Sigmoid colon (tissue), 7 donors: Measurements from ENCODE around the gene EMP3. TPM values are rescaled to one million over a fixed set of nuclear protein-coding genes. Genes with fewer than 3 reads are reported as not detected.

Source experiments
- DNase-seq: peaks from one replicate; pipeline ENCODE4 v3.0.0-alpha.2; 2019
- H3K27ac ChIP-seq, 4 donors: fragments of 200-600 bp; sonication (generic); one replicate each; pipeline ENCODE4 v1.5.1; 2016 to 2019; ENCODE audit warnings: mild to moderate bottlenecking in 1 of 4
- H3K27me3 ChIP-seq, 3 donors: fragments of 200-600 bp; sonication (generic); one replicate each; pipeline ENCODE4 v1.5.1; 2019; ENCODE audit warnings: mild to moderate bottlenecking in 1 of 3
- H3K36me3 ChIP-seq, 4 donors: fragments of 200-600 bp; sonication (generic); one replicate each; pipeline ENCODE4 v1.5.1; 2016 to 2019
- H3K4me1 ChIP-seq, 4 donors: fragments of 200-600 bp; sonication (generic); one replicate each; pipeline ENCODE4 v1.5.1; 2017 to 2019
- H3K4me3 ChIP-seq, 4 donors: fragments of 200-600 bp; sonication (generic); one replicate each; pipeline ENCODE4 v1.5.1; 2017 to 2019; ENCODE audit warnings: mild to moderate bottlenecking in 2 of 4, moderate library complexity in 1 of 4
- H3K9me3 ChIP-seq, 4 donors: fragments of 200-600 bp in 3 of 4; sonication (generic) in 3 of 4; one replicate each; pipeline versions ENCODE4 v1.5.1 to v1.6.1; 2013 to 2019
- CTCF ChIP-seq, 4 experiments: fragments of 450-650 bp in 3 of 4; fragments of 200-600 bp in 1 of 4; IDR thresholded peaks; one replicate each; pipeline ENCODE4 v1.5.1; 2016 to 2019; ENCODE audit warnings: antibody characterized with exemption in 4 of 4, mild to moderate bottlenecking in 3 of 4, moderate library complexity in 2 of 4
- EP300 ChIP-seq, 4 donors: sonication (generic); formaldehyde crosslinking; IDR thresholded peaks; one replicate each; pipeline ENCODE4 v1.6.1; 2017; ENCODE audit warnings: antibody characterized with exemption in 4 of 4
- POLR2A ChIP-seq, 2 donors: fragments of 450-650 bp; IDR thresholded peaks; one replicate each; pipeline ENCODE4 v1.6.1; 2016; ENCODE audit warnings: antibody characterized with exemption in 2 of 2, mild to moderate bottlenecking in 2 of 2, moderate library complexity in 2 of 2
- POLR2AphosphoS5 ChIP-seq, 4 donors: sonication (generic); formaldehyde crosslinking; IDR thresholded peaks; one replicate each; pipeline ENCODE4 v1.6.1; 2017; ENCODE audit warnings: antibody characterized with exemption in 4 of 4
- WGBS, 2 donors: extraction: QIAGEN DNeasy Blood & Tissue Kit; methylation state at CpG; one replicate each; pipeline ENCODE4 v1.1.7; 2013; 5-methylcytosine and 5-hydroxymethylcytosine counted together
- intact Hi-C: fragments of 100-400 bp; cut with DNase I; formaldehyde crosslinking; loops from one replicate; pipeline ENCODE4 v1.15.1; 2023
- polyA plus RNA-seq, 3 donors: library from polyadenylated mRNA; stranded (reverse); fragments of 200-250 nt; gene quantifications; one replicate each; pipeline ENCODE4 v1.2.3, GENCODE V29; 2013
- total RNA-seq, 4 donors: library from RNA; depleted of rRNA; stranded (reverse); fragments of >200 nt; gene quantifications; one replicate each; pipeline ENCODE4 v1.1.0, GENCODE V29; 2016
- donor health status: healthy with polysubstance abuse.
- donor health status: Bipolar disorder and iron deficiency.
- donor health status: healthy.

The EMP3 gene
- total and polyA plus RNA-seq, 7 donors: 21.7 to 77.1 (median 60.4) TPM

- 65 to 66% methylated on average over 10 of the region's 10 CpGs for WGBS, 2 donors
- TF ChIP-seq EP300 (IDR thresholded peaks at IDR 0.05): no peak
- TF ChIP-seq POLR2AphosphoS5 (IDR thresholded peaks at IDR 0.05): no peak
- no peak for TF ChIP-seq CTCF (IDR thresholded peaks at IDR 0.05)
- no peak for TF ChIP-seq POLR2A (IDR thresholded peaks at IDR 0.05)
- Histone ChIP-seq H3K4me3 (peak overlapping the region in 3 of 4 donors; percentile 48 to 70 (median 70)), H3K36me3 (no peaks in the 10 kb centered on the region), H3K9me3 (no peaks in the 10 kb centered on the region), H3K27ac (peak overlapping the region; percentile 81 to 99 (median 96)), H3K27me3 (no peaks in the 10 kb centered on the region), H3K4me1 (peaks cover 0 to 12% (median 8%) of the 10 kb centered on the region in 4 donors)
- intact Hi-C loops: loop anchor here (1.0 kb wide), 1 partner anchor 27 kb away; the partner anchor contains the start of gene KDELR1
- DNase-seq: no peak
Measured at GRCh38 chr19:48364598-48365348, 39.4 kb downstream of the EMP3 start.

- H3K9me3 ChIP-seq: no peaks in the 10 kb centered on the region
- TF ChIP-seq EP300 (IDR thresholded peaks at IDR 0.05) (no peak), POLR2A (IDR thresholded peaks at IDR 0.05) (no peak), CTCF (IDR thresholded peaks at IDR 0.05) (no peak), POLR2AphosphoS5 (IDR thresholded peaks at IDR 0.05) (no peak)
- peaks cover 0 to 12% (median 8%) of the 10 kb centered on the region in 4 donors for H3K4me1 ChIP-seq
- no peak for DNase-seq
- H3K27me3 ChIP-seq: no peaks in the 10 kb centered on the region
- H3K27ac ChIP-seq: no peak overlapping the region
- H3K4me3 ChIP-seq: no peak overlapping the region
- intact Hi-C loops: no loop called here
- WGBS, 2 donors: 95 to 96% methylated on average over 11 of the region's 11 CpGs
- H3K36me3 ChIP-seq: no peaks in the 10 kb centered on the region
Measured at GRCh38 chr19:48365602-48366001, 40.2 kb downstream of the EMP3 start.

- Histone ChIP-seq H3K4me1 (peaks cover 0 to 12% (median 8%) of the 10 kb centered on the region in 4 donors), H3K4me3 (no peak overlapping the region), H3K9me3 (no peaks in the 10 kb centered on the region), H3K36me3 (no peaks in the 10 kb centered on the region), H3K27ac (no peak overlapping the region), H3K27me3 (no peaks in the 10 kb centered on the region)
- WGBS, 2 donors: 64 to 79% methylated on average over 5 of the region's 5 CpGs
- DNase-seq: no peak
- TF ChIP-seq POLR2A (IDR thresholded peaks at IDR 0.05) (no peak), EP300 (IDR thresholded peaks at IDR 0.05) (no peak), POLR2AphosphoS5 (IDR thresholded peaks at IDR 0.05) (no peak), CTCF (IDR thresholded peaks at IDR 0.05) (no peak)
- intact Hi-C loops: no loop called here
Measured at GRCh38 chr19:48367855-48368254, 42.5 kb downstream of the EMP3 start.

GRCh38 chr19:48368936-48369335 is 43.6 kb downstream of the EMP3 start:
- Histone ChIP-seq H3K4me1 (peaks cover 0 to 6% (median 5%) of the 10 kb centered on the region in 4 donors), H3K27me3 (no peaks in the 10 kb centered on the region), H3K27ac (no peak overlapping the region), H3K4me3 (no peak overlapping the region), H3K36me3 (no peaks in the 10 kb centered on the region), H3K9me3 (no peaks in the 10 kb centered on the region)
- WGBS, 2 donors: 16 to 71% methylated on average over 14 of the region's 14 CpGs
- intact Hi-C loops: no loop called here
- DNase-seq: no peak
- TF ChIP-seq POLR2AphosphoS5 (IDR thresholded peaks at IDR 0.05): no peak
- TF ChIP-seq EP300 (IDR thresholded peaks at IDR 0.05): no peak
- no peak for TF ChIP-seq POLR2A (IDR thresholded peaks at IDR 0.05)
- no peak for TF ChIP-seq CTCF (IDR thresholded peaks at IDR 0.05)
